Lung (tissue), 12 donors: ENCODE data around the gene FBXO34. TPM values are rescaled to one million over a fixed set of nuclear protein-coding genes. Genes with fewer than 3 reads are reported as not detected.

Source experiments
- ATAC-seq: fragments of 200-7000 bp; cut with Tn5 transposase; one replicate; pipeline ENCODE4 v1.9.1; 2020; ENCODE audit warnings: moderate number of reproducible peaks; ENCODE audit not compliant: insufficient read depth, low FRiP score
- DNase-seq, 3 donors: peaks; one replicate each; pipeline ENCODE4 v3.0.0-alpha.2; 2013 to 2017
- H3K27ac ChIP-seq, 2 donors: one replicate each; pipeline ENCODE4 v1.5.1; 2013; ENCODE audit warnings: mild to moderate bottlenecking in 2 of 2, moderate library complexity in 2 of 2, control low read depth in 1 of 2, inconsistent platforms in 1 of 2, low read depth in 1 of 2, low read length in 1 of 2
- H3K27me3 ChIP-seq, 3 donors: one replicate each; pipeline ENCODE4 v1.5.1; 2013; ENCODE audit warnings: low read length in 2 of 3; ENCODE audit not compliant: control insufficient read depth in 3 of 3, insufficient read depth in 3 of 3
- H3K36me3 ChIP-seq, 4 donors: one replicate each; pipeline ENCODE4 v1.5.1; 2013; ENCODE audit warnings: low read length in 4 of 4, mild to moderate bottlenecking in 1 of 4, moderate library complexity in 1 of 4; ENCODE audit not compliant: control insufficient read depth in 4 of 4, insufficient read depth in 4 of 4
- H3K4me1 ChIP-seq, 5 donors: one replicate each; pipeline ENCODE4 v1.5.1; 2013; ENCODE audit warnings: low read length in 5 of 5, mild to moderate bottlenecking in 2 of 5, moderate library complexity in 1 of 5; ENCODE audit not compliant: control insufficient read depth in 5 of 5, insufficient read depth in 5 of 5
- H3K4me3 ChIP-seq: one replicate; pipeline ENCODE4 v1.5.1; 2013; ENCODE audit warnings: mild to moderate bottlenecking, control low read depth, moderate library complexity
- H3K9ac ChIP-seq, 2 donors: one replicate each; pipeline ENCODE4 v1.5.1; 2013; ENCODE audit warnings: low read length in 2 of 2, control low read depth in 1 of 2; ENCODE audit not compliant: insufficient read depth in 1 of 2
- H3K9me3 ChIP-seq, 4 donors: one replicate each; pipeline ENCODE4 v1.5.1; 2013; ENCODE audit warnings: low read length in 3 of 4, mild to moderate bottlenecking in 1 of 4, moderate library complexity in 1 of 4; ENCODE audit not compliant: control insufficient read depth in 4 of 4, insufficient read depth in 3 of 4
- WGBS, 2 donors: extraction: QIAGEN DNeasy Blood & Tissue Kit; methylation state at CpG; one replicate each; pipeline ENCODE4 v1.1.7; 2013; 5-methylcytosine and 5-hydroxymethylcytosine counted together
- polyA plus RNA-seq, 2 donors: library from polyadenylated mRNA; stranded (reverse); fragments of 200-250 nt; gene quantifications; one replicate each; pipeline ENCODE4 v1.2.1, GENCODE V29; 2013
- total RNA-seq, 2 donors: library from RNA; depleted of rRNA in 1 of 2; stranded (reverse); fragments of >200 nt in 1 of 2; gene quantifications; one replicate each; pipeline ENCODE4 v1.2.1, GENCODE V29; 2014 to 2021
- TF ChIP-seq, protein P1 (sequence below): IDR thresholded peaks from 2 replicates; pipeline ENCODE4 v1.5.1; 2012; ENCODE audit warnings: mild to moderate bottlenecking; ENCODE audit errors: control extremely low read depth, extremely low read depth
- donor health status: control.
- donor health status: control.
- donor health status: Bipolar disorder and iron deficiency.
- donor health status: healthy.
- donor health status: DM: yes; HTN: yes; CAD: no.

The FBXO34 gene
- total and polyA plus RNA-seq, 4 donors = 14.0 to 59.4 (median 22.2) TPM

DNA sequence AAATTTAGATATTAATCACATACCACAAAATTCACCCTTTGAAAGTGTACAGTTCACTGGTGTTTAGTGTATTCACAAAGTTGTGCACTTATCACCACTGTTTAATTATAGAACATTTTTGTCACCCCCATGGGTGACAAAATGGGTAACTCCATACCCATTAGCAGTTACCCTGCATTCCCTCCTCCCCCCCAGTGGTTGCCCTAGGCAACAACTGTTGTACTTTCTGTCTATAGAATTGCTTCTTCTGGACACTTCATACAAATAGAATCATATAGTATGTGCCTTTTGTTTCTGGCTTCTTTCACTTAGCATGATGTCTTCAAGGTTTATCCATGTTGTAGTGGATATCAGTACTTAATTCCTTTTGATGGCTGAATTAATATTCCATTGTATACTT is 52.7 kb downstream of the FBXO34 start:
- H3K27ac ChIP-seq = no peak overlapping the region
- H3K27me3 ChIP-seq = no peaks in the 10 kb centered on the region
- TF ChIP-seq, protein P1, sequence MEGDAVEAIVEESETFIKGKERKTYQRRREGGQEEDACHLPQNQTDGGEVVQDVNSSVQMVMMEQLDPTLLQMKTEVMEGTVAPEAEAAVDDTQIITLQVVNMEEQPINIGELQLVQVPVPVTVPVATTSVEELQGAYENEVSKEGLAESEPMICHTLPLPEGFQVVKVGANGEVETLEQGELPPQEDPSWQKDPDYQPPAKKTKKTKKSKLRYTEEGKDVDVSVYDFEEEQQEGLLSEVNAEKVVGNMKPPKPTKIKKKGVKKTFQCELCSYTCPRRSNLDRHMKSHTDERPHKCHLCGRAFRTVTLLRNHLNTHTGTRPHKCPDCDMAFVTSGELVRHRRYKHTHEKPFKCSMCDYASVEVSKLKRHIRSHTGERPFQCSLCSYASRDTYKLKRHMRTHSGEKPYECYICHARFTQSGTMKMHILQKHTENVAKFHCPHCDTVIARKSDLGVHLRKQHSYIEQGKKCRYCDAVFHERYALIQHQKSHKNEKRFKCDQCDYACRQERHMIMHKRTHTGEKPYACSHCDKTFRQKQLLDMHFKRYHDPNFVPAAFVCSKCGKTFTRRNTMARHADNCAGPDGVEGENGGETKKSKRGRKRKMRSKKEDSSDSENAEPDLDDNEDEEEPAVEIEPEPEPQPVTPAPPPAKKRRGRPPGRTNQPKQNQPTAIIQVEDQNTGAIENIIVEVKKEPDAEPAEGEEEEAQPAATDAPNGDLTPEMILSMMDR = no peak
- H3K9ac ChIP-seq = no peak overlapping the region
- DNase-seq (no peak), ATAC-seq (no peak)
- H3K4me1 ChIP-seq = peaks cover 0 to 15% (median 0%) of the 10 kb centered on the region in 5 donors
- peaks cover 0 to 2% (median 0%) of the 10 kb centered on the region in 4 donors for H3K9me3 ChIP-seq
- H3K36me3 ChIP-seq = no peaks in the 10 kb centered on the region
- no peak overlapping the region for H3K4me3 ChIP-seq

GRCh38 chr14:55324812-55325211 is 53.6 kb downstream of the FBXO34 start:
- no peak overlapping the region for H3K9ac ChIP-seq
- peaks cover 0 to 15% (median 0%) of the 10 kb centered on the region in 5 donors for H3K4me1 ChIP-seq
- DNase-seq (no peak), ATAC-seq (no peak)
- no peaks in the 10 kb centered on the region for H3K36me3 ChIP-seq
- no peak overlapping the region for H3K4me3 ChIP-seq
- H3K27me3 ChIP-seq = no peaks in the 10 kb centered on the region
- 95 to 100% methylated on average over 2 of the region's 2 CpGs for WGBS, 2 donors
- H3K27ac ChIP-seq = no peak overlapping the region
- TF ChIP-seq, protein P1 = no peak
- H3K9me3 ChIP-seq = peaks cover 0 to 2% (median 0%) of the 10 kb centered on the region in 4 donors

DNA sequence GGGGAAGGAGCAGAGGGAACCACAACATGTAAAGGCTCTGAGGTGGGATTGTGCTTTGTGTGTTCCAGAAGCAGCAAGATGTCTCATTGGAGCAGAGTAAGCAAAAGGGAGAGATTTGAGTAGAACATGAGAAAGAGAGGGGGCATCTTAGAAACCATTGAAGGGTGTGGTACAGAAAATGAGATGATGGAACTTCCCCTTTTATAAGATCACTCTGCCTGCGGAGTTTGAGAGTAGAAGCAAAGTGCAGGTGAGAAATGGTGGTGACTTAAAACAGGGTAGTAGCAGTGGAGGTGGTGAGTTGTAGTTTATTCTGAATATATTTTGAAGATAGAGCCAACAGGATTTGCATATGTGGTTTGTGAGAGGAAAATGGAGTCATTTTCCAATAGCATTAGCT is 56.0 kb downstream of the FBXO34 start:
- no peak overlapping the region for H3K27ac ChIP-seq
- H3K9me3 ChIP-seq = peaks cover 0 to 2% (median 0%) of the 10 kb centered on the region in 4 donors
- H3K36me3 ChIP-seq = no peaks in the 10 kb centered on the region
- no peak for DNase-seq
- no peak overlapping the region for H3K9ac ChIP-seq
- 50 to 70% methylated on average over 1 of the region's 1 CpG for WGBS, 2 donors
- ATAC-seq = no peak
- no peaks in the 10 kb centered on the region for H3K27me3 ChIP-seq
- H3K4me1 ChIP-seq = peaks cover 0 to 15% (median 0%) of the 10 kb centered on the region in 5 donors
- TF ChIP-seq, protein P1 = no peak
- no peak overlapping the region for H3K4me3 ChIP-seq

DNA sequence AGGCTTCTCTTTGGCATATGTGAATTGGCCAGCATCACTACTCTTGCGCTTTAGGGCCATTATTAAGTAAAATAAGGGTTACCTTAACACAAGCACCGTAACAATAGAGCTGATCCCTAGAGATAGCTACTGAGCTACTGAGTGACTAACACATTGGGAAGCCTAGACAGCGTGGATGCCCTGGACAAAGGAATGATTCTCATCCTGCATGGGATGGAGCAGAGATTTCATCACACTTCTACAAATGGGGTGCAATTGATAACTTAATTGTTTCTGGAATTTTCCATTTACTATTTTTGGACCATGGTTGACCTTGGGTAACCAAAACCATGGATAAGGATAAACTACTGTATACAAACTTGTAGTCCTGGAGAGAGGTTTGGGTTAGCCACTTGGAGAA is 57.1 kb downstream of the FBXO34 start:
- no peak for ATAC-seq
- peaks cover 0 to 15% (median 4%) of the 10 kb centered on the region in 5 donors for H3K4me1 ChIP-seq
- DNase-seq = no peak
- no peak overlapping the region for H3K27ac ChIP-seq
- H3K27me3 ChIP-seq = no peaks in the 10 kb centered on the region
- peaks cover 0 to 2% (median 0%) of the 10 kb centered on the region in 4 donors for H3K9me3 ChIP-seq
- H3K4me3 ChIP-seq = no peak overlapping the region
- H3K9ac ChIP-seq = no peak overlapping the region
- H3K36me3 ChIP-seq = no peaks in the 10 kb centered on the region
- TF ChIP-seq, protein P1 = no peak
- WGBS, 2 donors = 91 to 93% methylated on average over 3 of the region's 3 CpGs
